B cell (primary cell): Measurements from ENCODE around the gene RASSF8. TPM values are rescaled to one million over a fixed set of nuclear protein-coding genes. Genes with fewer than 3 reads are reported as not detected.

Experiments
- ATAC-seq: fragments of 200-7000 bp; cut with Tn5 transposase; one replicate; pipeline ENCODE4 v1.10.0; 2021; ENCODE audit warnings: low read depth, mild to moderate bottlenecking, moderate number of reproducible peaks, moderate library complexity
- CTCF ChIA-PET: fragments of 350-600 bp; sonication (Branson Sonifier 250); formaldehyde crosslinking; loops from one replicate; lab custom pipeline; 2021; ENCODE audit warnings: antibody characterized with exemption, inconsistent platforms; lab: Charles Lee
- POLR2A ChIA-PET: fragments of 350-600 bp; sonication (Branson Sonifier 250); formaldehyde crosslinking; loops from one replicate; lab custom pipeline; 2021; ENCODE audit warnings: antibody characterized with exemption; lab: Charles Lee
- DNase-seq: peaks from one replicate; pipeline ENCODE4 v3.0.0; 2013
- H2AFZ ChIP-seq: 2 replicates; pipeline ENCODE4 v1.6.1; 2012; ENCODE audit warnings: mild to moderate bottlenecking, low read depth, low read length; ENCODE audit not compliant: insufficient read depth, poor library complexity, severe bottlenecking
- H3K27ac ChIP-seq, 2 donors: 1 replicate in 1 of 2; 2 replicates in 1 of 2; pipeline ENCODE4 v1.5.1; 2012 to 2013; ENCODE audit warnings: low read length in 2 of 2, mild to moderate bottlenecking in 2 of 2, moderate library complexity in 1 of 2
- H3K27me3 ChIP-seq, 4 experiments: fragments of 200-600 bp in 1 of 4; sonication (generic) in 1 of 4; replicated peaks in 1 of 4; 1 replicate in 2 of 4; 2 replicates in 2 of 4; pipeline versions ENCODE4 v1.6.1 to v1.7.0; 2013 to 2016; ENCODE audit warnings: low read length in 3 of 4, mild to moderate bottlenecking in 2 of 4, mixed read lengths in 1 of 4, moderate library complexity in 1 of 4; ENCODE audit not compliant: insufficient read depth in 4 of 4, control insufficient read depth in 3 of 4; ENCODE audit errors: control extremely low read depth in 1 of 4
- H3K36me3 ChIP-seq, 2 experiments: replicated peaks in 1 of 2; 1 replicate in 1 of 2; 2 replicates in 1 of 2; pipeline versions ENCODE4 v1.6.1 to v1.7.1; 2013; ENCODE audit warnings: low read length in 1 of 2; ENCODE audit not compliant: insufficient read depth in 2 of 2, control insufficient read depth in 1 of 2; ENCODE audit errors: control extremely low read depth in 1 of 2, extremely low read depth in 1 of 2
- H3K4me1 ChIP-seq, 2 donors: fragments of 200-600 bp in 1 of 2; sonication (generic) in 1 of 2; 1 replicate in 1 of 2; 2 replicates in 1 of 2; pipeline versions ENCODE4 v1.5.1 to v1.6.1; 2013 to 2017; ENCODE audit warnings: low read length in 2 of 2; ENCODE audit not compliant: control insufficient read depth in 2 of 2, insufficient read depth in 2 of 2
- H3K4me2 ChIP-seq: replicated peaks from 2 replicates; pipeline ENCODE3; 2012; ENCODE audit warnings: mild to moderate bottlenecking, low read depth, low read length; ENCODE audit not compliant: poor library complexity, severe bottlenecking
- H3K4me3 ChIP-seq, 5 experiments: fragments of 200-600 bp in 1 of 5; sonication (generic) in 1 of 5; 1 replicate in 3 of 5; 2 replicates in 2 of 5; pipeline versions ENCODE4 v1.5.1 to v1.7.0; 2011 to 2016; ENCODE audit warnings: low read length in 4 of 5, mild to moderate bottlenecking in 4 of 5, low read depth in 2 of 5, control low read depth in 1 of 5, moderate library complexity in 1 of 5; ENCODE audit not compliant: insufficient read depth in 1 of 5; ENCODE audit errors: control extremely low read depth in 1 of 5, extremely low read depth in 1 of 5
- H3K79me2 ChIP-seq: fragments of 200-600 bp; sonication (generic); one replicate; pipeline ENCODE4 v1.6.0; 2016; ENCODE audit warnings: low read length; ENCODE audit not compliant: control insufficient read depth, insufficient read depth
- H3K9ac ChIP-seq: fragments of 200-600 bp; sonication (generic); 2 replicates; pipeline ENCODE4 v1.6.1; 2017; ENCODE audit warnings: mild to moderate bottlenecking, low read length, moderate library complexity
- H3K9me3 ChIP-seq, 3 donors: one replicate each; pipeline versions ENCODE4 v1.6.1 to v1.7.1; 2013; ENCODE audit warnings: low read length in 2 of 3; ENCODE audit not compliant: control insufficient read depth in 2 of 3, insufficient read depth in 1 of 3; ENCODE audit errors: control extremely low read depth in 1 of 3
- H4K20me1 ChIP-seq: 2 replicates; pipeline ENCODE4 v1.6.0; 2012; ENCODE audit warnings: mild to moderate bottlenecking, low read length; ENCODE audit not compliant: insufficient read depth, control insufficient read depth, poor library complexity, severe bottlenecking
- H3K27ac Mint-ChIP-seq: one replicate; pipeline ENCODE4 v1.8.0; 2021; ENCODE audit warnings: mixed read lengths
- H3K27me3 Mint-ChIP-seq: one replicate; pipeline ENCODE4 v1.8.0; 2021; ENCODE audit warnings: mixed read lengths
- H3K4me1 Mint-ChIP-seq: one replicate; pipeline ENCODE4 v1.8.0; 2021; ENCODE audit warnings: mixed read lengths
- H3K4me3 Mint-ChIP-seq: one replicate; pipeline ENCODE4 v1.8.0; 2021; ENCODE audit warnings: mixed read lengths
- H3K9me3 Mint-ChIP-seq: one replicate; pipeline ENCODE4 v1.8.0; 2022; ENCODE audit warnings: mixed read lengths; ENCODE audit not compliant: insufficient read depth
- CTCF ChIP-seq: fragments of 200-600 bp; IDR thresholded peaks from one replicate; pipeline ENCODE4 v1.8.0; 2022; ENCODE audit warnings: antibody characterized with exemption, mild to moderate bottlenecking
- EZH2 ChIP-seq: IDR thresholded peaks from 2 replicates; pipeline ENCODE4 v1.6.1; 2012; ENCODE audit warnings: borderline replicate concordance, low read depth, mild to moderate bottlenecking, moderate library complexity, low read length; ENCODE audit not compliant: insufficient read depth, poor library complexity, severe bottlenecking
- WGBS: methylation state at CpG from one replicate; pipeline ENCODE4 v1.1.5; 2013; ENCODE audit warnings: missing lambda C conversion rate; ENCODE audit not compliant: insufficient coverage; 5-methylcytosine and 5-hydroxymethylcytosine counted together
- intact Hi-C: fragments of 100-400 bp; cut with micrococcal nuclease; formaldehyde crosslinking; loops from one replicate; pipeline ENCODE4 v1.10.0; 2022
- polyA plus RNA-seq: library from polyadenylated mRNA; depleted of rRNA; stranded (reverse); fragments of >200 nt; gene quantifications from 2 replicates; pipeline ENCODE4 v1.2.3, GENCODE V29; 2012
- total RNA-seq, 2 donors: library from RNA; stranded (reverse); fragments of 120-200 nt in 1 of 2; gene quantifications; 1 replicate in 1 of 2; 2 replicates in 1 of 2; pipeline versions ENCODE4 v1.2.3 to v1.2.4, GENCODE V29; 2013 to 2022

The RASSF8 gene
- total and polyA plus RNA-seq, 2 donors (not counting 1 experiment from before 2014, with no cell fraction given), result 0.01 to 0.49 TPM

DNA sequence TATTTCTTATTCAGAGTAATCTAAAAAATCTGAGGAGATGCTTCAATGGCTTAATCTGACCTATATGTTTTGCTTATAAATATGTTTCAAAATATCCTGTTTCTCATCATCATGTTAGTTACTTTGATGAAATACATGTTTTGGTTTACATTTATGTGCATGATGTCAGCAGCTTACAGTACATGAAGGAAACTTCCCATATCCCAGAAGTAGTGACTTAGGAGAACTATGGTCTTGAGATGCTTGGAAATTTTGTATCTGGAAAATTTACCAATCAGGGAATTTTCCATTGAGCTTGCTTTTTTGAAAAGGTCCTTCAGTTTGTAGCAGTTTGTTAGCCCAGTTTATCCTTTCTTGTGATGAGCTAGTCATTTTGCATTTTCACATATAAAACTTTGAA is 73.3 kb downstream of the RASSF8 start:
- H3K27me3 Mint-ChIP-seq, result no peaks in the 10 kb centered on the region
- no peaks in the 10 kb centered on the region for H3K9me3 Mint-ChIP-seq

DNA sequence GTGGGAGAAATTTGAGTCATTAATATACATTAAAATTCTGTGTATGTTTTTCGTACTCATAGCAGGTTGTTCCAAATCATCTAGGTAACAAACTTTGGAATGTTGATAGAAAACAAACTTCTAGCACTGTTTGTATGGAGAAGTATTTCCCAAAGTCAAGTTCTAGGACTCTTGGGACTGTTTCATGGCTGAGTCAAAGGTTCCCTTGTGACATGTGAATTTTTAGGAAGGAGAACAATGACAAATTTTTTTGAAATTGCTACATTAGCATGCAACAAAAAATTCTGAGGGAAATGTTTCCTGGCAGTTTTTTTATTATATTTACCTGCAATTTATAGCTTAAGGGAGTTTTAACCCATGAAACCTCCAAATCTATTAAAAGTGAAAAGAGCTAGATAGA is 73.8 kb downstream of the RASSF8 start:
- no peaks in the 10 kb centered on the region for H3K9me3 Mint-ChIP-seq
- intact Hi-C loops, result no loop called here
- no CpG with 5 or more reads among the region's 1 CpG for WGBS
- no peak overlapping the region for H2AFZ ChIP-seq
- no peaks in the 10 kb centered on the region for H3K4me1 Mint-ChIP-seq
- POLR2A ChIA-PET, result no interaction called here
- no peaks in the 10 kb centered on the region for H3K79me2 ChIP-seq
- no peak overlapping the region for H3K9ac ChIP-seq
- H3K36me3 ChIP-seq, result no peaks in the 10 kb centered on the region
- H3K27me3 Mint-ChIP-seq, result no peaks in the 10 kb centered on the region
- H3K4me1 ChIP-seq, result no peaks in the 10 kb centered on the region
- H3K9me3 ChIP-seq, result no peaks in the 10 kb centered on the region
- H3K27ac ChIP-seq, result no peak overlapping the region
- DNase-seq (no peak), ATAC-seq (no peak)
- no peaks in the 10 kb centered on the region for H3K27me3 ChIP-seq
- no peaks in the 10 kb centered on the region for H4K20me1 ChIP-seq
- no peak overlapping the region for H3K4me3 ChIP-seq
- CTCF ChIA-PET, result interaction anchor here (0.6 to 2.7 kb wide), 5 partner anchors 15 to 1403 kb away, joined by 3 to 18 read pairs (median 4); no protein-coding TSS in a partner anchor
- TF ChIP-seq EZH2, result no peak
- no peak for TF ChIP-seq CTCF
- H3K4me3 Mint-ChIP-seq, result no peak overlapping the region
- H3K27ac Mint-ChIP-seq, result no peak overlapping the region
- H3K4me2 ChIP-seq, result no peak overlapping the region

More for the DNA sequence above, 73.3 kb downstream of the RASSF8 start:
- H3K27ac ChIP-seq, result no peak overlapping the region
- no peak for DNase-seq
- no peaks in the 10 kb centered on the region for H3K36me3 ChIP-seq
- ChIA-PET POLR2A (no interaction called here), CTCF (interaction anchor here (1.0 to 2.7 kb wide), 2 partner anchors 596 to 621 kb away, joined by 3 to 18 read pairs; no protein-coding TSS in a partner anchor)
- no peak overlapping the region for H3K4me3 Mint-ChIP-seq
- H3K27ac Mint-ChIP-seq, result no peak overlapping the region
- H4K20me1 ChIP-seq, result no peaks in the 10 kb centered on the region
- H3K4me2 ChIP-seq, result no peak overlapping the region
- no peaks in the 10 kb centered on the region for H3K27me3 ChIP-seq
- H3K4me3 ChIP-seq, result no peak overlapping the region
- no peaks in the 10 kb centered on the region for H3K9me3 ChIP-seq
- H2AFZ ChIP-seq, result no peak overlapping the region
- intact Hi-C loops, result no loop called here
- TF ChIP-seq CTCF, result no peak
- no peak for TF ChIP-seq EZH2
- no peaks in the 10 kb centered on the region for H3K4me1 ChIP-seq
- no peak overlapping the region for H3K9ac ChIP-seq
- ATAC-seq, result no peak
- H3K79me2 ChIP-seq, result no peaks in the 10 kb centered on the region
- H3K4me1 Mint-ChIP-seq, result no peaks in the 10 kb centered on the region
